BJ (cell line): ENCODE measurements around the gene SLC26A6. TPM values are rescaled to one million over a fixed set of nuclear protein-coding genes. Genes with fewer than 3 reads are reported as not detected.

Source experiments
- CTCF ChIA-PET: fragments of 350-600 bp; formaldehyde crosslinking; extraction: SDS; loops from one replicate; lab custom pipeline; 2021; ENCODE audit warnings: antibody characterized with exemption, inconsistent platforms; lab: Yijun Ruan, JAX
- POLR2A ChIA-PET: fragments of 300-600 bp; sonication (Branson Sonifier 250); formaldehyde crosslinking; extraction: SDS; loops from one replicate; lab custom pipeline; 2021; ENCODE audit warnings: antibody characterized with exemption; lab: Charles Lee
- DNase-seq: peaks from one replicate; pipeline ENCODE4 v3.0.0-alpha.2; 2011; ENCODE audit warnings: low read depth
- H3K27me3 ChIP-seq: 2 replicates; pipeline ENCODE4 v1.6.0; 2011; ENCODE audit warnings: low read length; ENCODE audit not compliant: control insufficient read depth, insufficient read depth
- H3K36me3 ChIP-seq: 2 replicates; pipeline ENCODE4 v1.5.1; 2011; ENCODE audit warnings: low read length; ENCODE audit not compliant: control insufficient read depth, insufficient read depth
- H3K4me3 ChIP-seq: 2 replicates; pipeline ENCODE4 v1.5.1; 2011; ENCODE audit warnings: low read depth, mild to moderate bottlenecking, control low read depth, low read length
- polyA plus RNA-seq: library from polyadenylated mRNA; depleted of rRNA; stranded (reverse); fragments of >200 nt; gene quantifications from 2 replicates; pipeline ENCODE4 v1.2.3, GENCODE V29; 2011
- TF ChIP-seq, protein P1 (sequence below): IDR thresholded peaks from 2 replicates; pipeline ENCODE4 v1.5.1; 2011; ENCODE audit warnings: low read depth, mild to moderate bottlenecking, control low read depth, inconsistent platforms, low read length, moderate library complexity; ENCODE audit not compliant: insufficient read depth

The SLC26A6 gene
- polyA plus RNA-seq, 1 experiment, result 45.8 TPM

DNA sequence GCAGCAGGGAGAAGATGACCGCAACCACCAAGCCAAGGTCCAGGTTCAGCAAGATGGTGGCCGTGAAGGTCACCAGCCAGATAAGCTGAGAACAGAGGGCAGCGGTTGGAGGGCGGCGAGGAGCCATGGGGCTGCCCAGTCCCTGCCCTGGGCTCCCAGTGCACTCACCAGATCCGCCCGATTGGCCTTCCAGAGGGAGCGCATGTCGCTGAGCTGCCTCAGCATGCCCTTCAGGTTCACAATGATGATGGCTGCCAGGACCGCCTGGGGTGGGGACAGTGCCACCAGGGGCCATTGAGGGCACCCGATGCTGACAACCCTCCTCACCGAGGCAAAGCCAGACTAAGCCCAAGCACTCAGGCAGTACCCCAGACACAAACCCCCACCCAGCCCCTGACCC, 5.4 kb downstream of the SLC26A6 start:
- no peak for DNase-seq
- Histone ChIP-seq H3K36me3 (peaks cover 57% of the 10 kb centered on the region), H3K27me3 (no peaks in the 10 kb centered on the region), H3K4me3 (no peak overlapping the region)
- ChIA-PET POLR2A (no interaction called here), CTCF (interaction anchor here (0.8 kb wide), 1 partner anchor 72 kb away, joined by 4 read pairs; no protein-coding TSS in a partner anchor)
- TF ChIP-seq, protein P1, sequence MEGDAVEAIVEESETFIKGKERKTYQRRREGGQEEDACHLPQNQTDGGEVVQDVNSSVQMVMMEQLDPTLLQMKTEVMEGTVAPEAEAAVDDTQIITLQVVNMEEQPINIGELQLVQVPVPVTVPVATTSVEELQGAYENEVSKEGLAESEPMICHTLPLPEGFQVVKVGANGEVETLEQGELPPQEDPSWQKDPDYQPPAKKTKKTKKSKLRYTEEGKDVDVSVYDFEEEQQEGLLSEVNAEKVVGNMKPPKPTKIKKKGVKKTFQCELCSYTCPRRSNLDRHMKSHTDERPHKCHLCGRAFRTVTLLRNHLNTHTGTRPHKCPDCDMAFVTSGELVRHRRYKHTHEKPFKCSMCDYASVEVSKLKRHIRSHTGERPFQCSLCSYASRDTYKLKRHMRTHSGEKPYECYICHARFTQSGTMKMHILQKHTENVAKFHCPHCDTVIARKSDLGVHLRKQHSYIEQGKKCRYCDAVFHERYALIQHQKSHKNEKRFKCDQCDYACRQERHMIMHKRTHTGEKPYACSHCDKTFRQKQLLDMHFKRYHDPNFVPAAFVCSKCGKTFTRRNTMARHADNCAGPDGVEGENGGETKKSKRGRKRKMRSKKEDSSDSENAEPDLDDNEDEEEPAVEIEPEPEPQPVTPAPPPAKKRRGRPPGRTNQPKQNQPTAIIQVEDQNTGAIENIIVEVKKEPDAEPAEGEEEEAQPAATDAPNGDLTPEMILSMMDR, result no peak

DNA sequence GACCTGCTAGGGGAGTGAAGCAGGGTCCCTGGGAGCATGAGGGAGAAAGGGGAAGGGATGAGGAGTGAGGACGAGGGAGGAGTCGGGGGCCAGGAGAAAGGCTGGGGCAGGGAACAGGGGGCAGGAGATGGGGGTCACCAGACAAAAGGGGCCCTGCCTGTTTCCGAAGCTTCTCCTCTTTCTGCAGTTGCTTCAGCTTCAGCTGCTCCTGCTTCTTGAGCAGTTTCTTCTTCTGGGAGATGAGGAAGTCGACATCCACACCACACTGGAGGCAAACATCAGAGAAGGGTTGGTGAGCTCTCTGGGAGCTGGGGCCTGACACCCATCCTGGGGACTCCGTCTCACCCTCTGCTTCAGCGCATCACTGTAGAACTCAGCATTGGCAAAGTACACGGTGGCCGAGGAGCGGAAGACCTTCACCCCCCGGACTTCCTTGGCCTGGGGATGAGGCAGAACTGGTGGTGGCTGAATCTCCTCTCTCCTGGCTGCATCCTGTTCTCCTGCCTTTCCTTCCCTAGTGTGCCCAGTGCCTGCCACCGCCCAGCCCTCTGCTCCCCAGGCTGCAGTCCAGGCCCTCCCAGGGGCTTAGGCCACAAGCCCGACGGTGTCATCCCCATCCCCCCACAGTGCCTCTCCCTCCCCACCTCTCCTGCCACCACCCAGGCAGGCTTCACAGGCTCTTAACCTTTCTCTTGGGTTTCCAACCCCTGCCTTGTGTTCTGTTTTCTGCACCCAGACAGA, 6.8 kb downstream of the SLC26A6 start:
- peaks cover 58% of the 10 kb centered on the region for H3K36me3 ChIP-seq

DNA sequence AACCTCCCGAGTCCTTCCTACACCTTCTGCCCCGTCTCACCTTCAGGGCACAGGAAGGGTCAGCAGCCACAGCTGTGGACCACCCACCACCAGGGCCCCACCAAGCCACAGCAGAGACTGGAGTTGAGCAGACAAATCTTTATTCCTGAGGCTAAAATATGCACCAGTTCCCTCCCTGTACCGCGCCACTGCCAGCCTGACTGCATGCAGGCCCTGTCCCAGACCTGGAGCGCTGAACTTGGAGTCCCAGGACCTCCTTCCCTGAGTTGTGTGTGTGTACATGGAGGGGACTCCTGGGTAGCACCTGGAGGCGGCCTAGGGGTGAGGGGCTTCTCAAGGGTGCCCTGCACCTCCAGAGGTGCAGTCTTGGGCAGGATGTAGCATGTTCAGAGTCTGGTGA, 9.7 kb downstream of the SLC26A6 start:
- no peak for DNase-seq
- ChIA-PET POLR2A (no interaction called here), CTCF (interaction anchor here (5.9 kb wide), 1 partner anchor 10 kb away, joined by 36 read pairs; the partner anchor contains the start of gene SLC26A6)
- TF ChIP-seq, protein P1, result no peak
- Histone ChIP-seq H3K36me3 (peaks cover 43% of the 10 kb centered on the region), H3K4me3 (no peak overlapping the region), H3K27me3 (no peaks in the 10 kb centered on the region)

More for the DNA sequence above, 6.8 kb downstream of the SLC26A6 start:
- ChIA-PET CTCF (interaction anchor here (1.8 kb wide), 1 partner anchor 70 kb away, joined by 5 read pairs; no protein-coding TSS in a partner anchor), POLR2A (no interaction called here)
- Histone ChIP-seq H3K27me3 (no peaks in the 10 kb centered on the region), H3K4me3 (no peak overlapping the region)
- DNase-seq, result no peak
- TF ChIP-seq, protein P1, result no peak

DNA sequence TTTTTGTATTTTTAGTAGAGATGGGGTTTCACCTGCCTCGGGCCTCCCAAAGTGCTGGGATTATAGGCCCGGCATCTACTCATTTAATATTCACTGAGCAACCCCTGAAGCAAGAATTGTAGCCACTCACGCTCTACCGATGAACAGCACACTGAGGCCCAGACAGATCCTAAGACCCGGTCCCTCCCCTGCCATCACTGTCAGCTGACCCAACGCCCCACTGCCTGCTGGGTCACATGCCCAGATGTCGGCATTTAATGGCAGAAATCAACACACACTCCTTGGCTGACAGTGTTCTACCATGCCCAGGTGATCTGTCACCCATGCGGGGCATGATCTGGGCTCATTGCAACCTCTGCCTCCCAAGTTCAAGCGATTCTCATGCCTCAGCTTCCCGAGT, 10.5 kb downstream of the SLC26A6 start:
- CTCF ChIA-PET, result interaction anchor here (5.9 kb wide), 1 partner anchor 10 kb away, joined by 36 read pairs; the partner anchor contains the start of gene SLC26A6
- TF ChIP-seq, protein P1, result no peak
- no peak overlapping the region for H3K4me3 ChIP-seq
- peaks cover 39% of the 10 kb centered on the region for H3K36me3 ChIP-seq
- no peaks in the 10 kb centered on the region for H3K27me3 ChIP-seq
- POLR2A ChIA-PET, result interaction anchor here (0.6 kb wide), 1 partner anchor 71 kb away, joined by 4 read pairs; no protein-coding TSS in a partner anchor
- no peak for DNase-seq

DNA sequence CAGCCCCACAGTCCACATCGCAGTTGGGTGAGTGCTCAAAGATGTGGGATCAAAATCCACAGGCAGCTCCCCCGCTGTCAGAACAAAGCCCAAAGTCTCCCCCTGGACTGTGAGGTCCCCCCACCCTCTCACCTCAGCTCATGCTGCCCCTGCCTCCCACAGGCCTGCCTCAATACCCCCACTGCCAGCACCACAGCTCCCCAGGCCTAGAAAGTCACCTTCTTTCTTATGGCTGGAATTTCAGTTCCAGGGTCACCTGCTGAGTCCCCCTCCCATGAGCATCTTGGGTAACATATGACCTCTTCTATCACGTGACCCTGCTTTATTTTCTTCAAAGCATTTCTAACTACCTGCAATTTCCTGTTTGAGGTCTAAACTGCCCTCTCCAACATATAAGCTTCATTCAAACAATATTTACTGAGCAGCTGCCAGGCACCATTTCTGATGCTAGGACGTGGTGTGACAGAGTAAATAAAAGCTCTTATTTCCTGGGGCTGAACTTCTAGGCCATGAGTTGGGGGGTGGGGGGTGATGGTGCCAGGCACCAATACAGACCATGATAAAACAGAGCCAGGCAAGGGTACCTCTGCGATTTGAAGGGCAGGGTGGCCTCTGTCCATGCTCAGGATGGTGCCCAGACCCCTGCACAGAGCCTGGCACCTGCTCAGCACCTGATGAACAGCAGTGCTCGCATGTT, 11.3 kb downstream of the SLC26A6 start:
- Histone ChIP-seq H3K4me3 (no peak overlapping the region), H3K36me3 (peaks cover 36% of the 10 kb centered on the region), H3K27me3 (no peaks in the 10 kb centered on the region)
- ChIA-PET POLR2A (interaction anchor here (0.6 kb wide), 1 partner anchor 71 kb away, joined by 4 read pairs; no protein-coding TSS in a partner anchor), CTCF (interaction anchor here (1.5 to 5.9 kb wide), 2 partner anchors 11 to 31 kb away, joined by 3 to 36 read pairs; partner anchors contain the start of gene SLC26A6)
- TF ChIP-seq, protein P1, result no peak
- DNase-seq, result no peak
